Body of pancreas (tissue), 4 donors: Measurements from ENCODE around the gene ADCY5.

Source experiments
- POLR2A ChIP-seq, 3 donors: fragments of 450-650 bp; IDR thresholded peaks; one replicate each; pipeline ENCODE4 v1.6.1; 2016; ENCODE audit warnings: antibody characterized with exemption in 3 of 3, mild to moderate bottlenecking in 2 of 3
- TF ChIP-seq, protein P1 (sequence below), 7 experiments: fragments of 450-650 bp in 4 of 7; fragments of 200-600 bp in 3 of 7; sonication (generic) in 3 of 7; IDR thresholded peaks; one replicate each; pipeline ENCODE4 v1.5.1; 2016 to 2019; ENCODE audit warnings: antibody characterized with exemption in 7 of 7

DNA sequence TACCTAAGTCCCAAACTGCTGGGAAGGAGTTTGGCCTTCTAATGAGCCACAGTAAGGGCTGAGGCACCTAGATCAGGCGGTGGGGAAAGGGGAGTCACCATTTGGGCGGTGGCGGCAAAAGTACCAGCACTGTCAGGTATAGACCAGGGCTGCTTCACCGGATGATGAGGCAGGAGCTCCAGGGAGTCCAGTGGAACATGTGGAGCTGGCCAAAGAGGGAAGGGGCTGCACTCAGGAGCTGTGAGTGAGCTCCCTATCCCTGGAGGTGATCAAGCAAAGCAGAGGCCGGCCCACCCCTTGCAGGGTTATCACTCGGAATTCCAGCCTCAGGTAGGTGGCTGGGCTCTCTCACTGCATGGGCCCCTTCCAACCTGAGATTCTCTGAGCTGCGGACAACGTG lies 138.7 kb downstream of the ADCY5 start:
- TF ChIP-seq, protein P1, sequence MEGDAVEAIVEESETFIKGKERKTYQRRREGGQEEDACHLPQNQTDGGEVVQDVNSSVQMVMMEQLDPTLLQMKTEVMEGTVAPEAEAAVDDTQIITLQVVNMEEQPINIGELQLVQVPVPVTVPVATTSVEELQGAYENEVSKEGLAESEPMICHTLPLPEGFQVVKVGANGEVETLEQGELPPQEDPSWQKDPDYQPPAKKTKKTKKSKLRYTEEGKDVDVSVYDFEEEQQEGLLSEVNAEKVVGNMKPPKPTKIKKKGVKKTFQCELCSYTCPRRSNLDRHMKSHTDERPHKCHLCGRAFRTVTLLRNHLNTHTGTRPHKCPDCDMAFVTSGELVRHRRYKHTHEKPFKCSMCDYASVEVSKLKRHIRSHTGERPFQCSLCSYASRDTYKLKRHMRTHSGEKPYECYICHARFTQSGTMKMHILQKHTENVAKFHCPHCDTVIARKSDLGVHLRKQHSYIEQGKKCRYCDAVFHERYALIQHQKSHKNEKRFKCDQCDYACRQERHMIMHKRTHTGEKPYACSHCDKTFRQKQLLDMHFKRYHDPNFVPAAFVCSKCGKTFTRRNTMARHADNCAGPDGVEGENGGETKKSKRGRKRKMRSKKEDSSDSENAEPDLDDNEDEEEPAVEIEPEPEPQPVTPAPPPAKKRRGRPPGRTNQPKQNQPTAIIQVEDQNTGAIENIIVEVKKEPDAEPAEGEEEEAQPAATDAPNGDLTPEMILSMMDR (IDR thresholded peaks at IDR 0.05), result no peak
- no peak for TF ChIP-seq POLR2A (IDR thresholded peaks at IDR 0.05)
